GM21717 (cell line): Measurements from ENCODE around the gene RNF208.
A peak's percentile ranks its signal among the peaks of the same experiment; 100 is the strongest.
"Not testable (repeated sequence)": the region's sequence is repeated elsewhere in the genome, so short reads cannot be mapped to it uniquely, and the experiment has no call there.

Source experiments
- ATAC-seq: cut with Tn5 transposase; IDR thresholded peaks from one replicate; pipeline ENCODE4 v1.9.1; 2021; ENCODE audit warnings: mild to moderate bottlenecking, moderate library complexity; ENCODE audit not compliant: unreplicated experiment

The RNF208 gene

GRCh38 chr9:137222190-137223077, at the start of gene RNF208:
Gene RNF208, minus strand, starts transcription at chr9:137222240. Its CDS starts 1,028 bp downstream, at chr9:137221212.
- no peak for ATAC-seq

GRCh38 chr9:137271696-137272076, 49.6 kb upstream of the RNF208 start:
- ATAC-seq = no peak

GRCh38 chr9:137270929-137271695, 49.1 kb upstream of the RNF208 start:
- no peak for ATAC-seq

GRCh38 chr9:137269231-137269772, 47.3 kb upstream of the RNF208 start:
- ATAC-seq = no peak

GRCh38 chr9:137268538-137269201, 46.6 kb upstream of the RNF208 start:
- no peak for ATAC-seq

- no peak for ATAC-seq
Measured at GRCh38 chr9:137267933-137268355, 45.9 kb upstream of the RNF208 start.

GRCh38 chr9:137266585-137267453, 44.8 kb upstream of the RNF208 start:
- ATAC-seq = no peak

GRCh38 chr9:137266162-137266527, 44.1 kb upstream of the RNF208 start:
- ATAC-seq = no peak

GRCh38 chr9:137265496-137266161, 43.6 kb upstream of the RNF208 start:
- ATAC-seq = no peak

- no peak for ATAC-seq
Measured at GRCh38 chr9:137264067-137264466, 42.0 kb upstream of the RNF208 start.

- no peak for ATAC-seq
Measured at GRCh38 chr9:137263506-137263905, 41.5 kb upstream of the RNF208 start.

GRCh38 chr9:137262909-137263285, 40.9 kb upstream of the RNF208 start:
- ATAC-seq = no peak

GRCh38 chr9:137262173-137262908, 40.3 kb upstream of the RNF208 start:
- ATAC-seq = not testable (repeated sequence)

- no peak for ATAC-seq
Measured at GRCh38 chr9:137256856-137257255, 34.8 kb upstream of the RNF208 start.

- ATAC-seq = no peak
Measured at GRCh38 chr9:137256362-137256761, 34.3 kb upstream of the RNF208 start.

- ATAC-seq = no peak
Measured at GRCh38 chr9:137255448-137256114, 33.5 kb upstream of the RNF208 start.

- peak; percentile 61 for ATAC-seq
Measured at GRCh38 chr9:137254624-137255447, 32.8 kb upstream of the RNF208 start, which contains the start of gene NELFB. Gene NELFB, plus strand, starts transcription at chr9:137255327.
